G401.6 (cell line): Measurements from ENCODE around the gene HDAC10.
"Not testable (repeated sequence)": the region's sequence is repeated elsewhere in the genome, so short reads cannot be mapped to it uniquely, and the experiment has no call there.

Experiments
- FAIRE-seq: peaks from 2 replicates; lab custom pipeline; 2012; peaks lifted over from hg19 to GRCh38; lab: Jason Lieb, UNC

HDAC10 gene

DNA sequence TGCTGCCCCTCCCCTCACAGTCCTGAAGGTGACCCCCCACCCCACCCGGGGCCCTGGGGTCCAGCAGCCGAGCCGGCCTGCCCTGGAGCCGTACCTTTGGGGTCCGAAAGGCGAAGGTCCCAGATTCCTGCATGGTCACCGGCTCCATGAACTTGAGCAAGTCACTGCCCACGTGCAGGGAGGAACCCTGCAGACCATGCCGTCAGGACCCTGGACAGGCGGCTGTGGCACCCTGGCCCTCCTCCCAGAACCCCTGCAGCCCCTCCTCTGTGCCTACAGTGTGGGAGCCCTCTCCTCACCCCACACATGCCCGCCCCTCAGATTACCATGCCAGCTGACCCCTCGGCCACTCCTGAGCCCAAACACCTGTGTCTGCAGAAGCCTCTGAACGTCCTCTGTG is 33.4 kb upstream of the HDAC10 start:
- no peak for FAIRE-seq

DNA sequence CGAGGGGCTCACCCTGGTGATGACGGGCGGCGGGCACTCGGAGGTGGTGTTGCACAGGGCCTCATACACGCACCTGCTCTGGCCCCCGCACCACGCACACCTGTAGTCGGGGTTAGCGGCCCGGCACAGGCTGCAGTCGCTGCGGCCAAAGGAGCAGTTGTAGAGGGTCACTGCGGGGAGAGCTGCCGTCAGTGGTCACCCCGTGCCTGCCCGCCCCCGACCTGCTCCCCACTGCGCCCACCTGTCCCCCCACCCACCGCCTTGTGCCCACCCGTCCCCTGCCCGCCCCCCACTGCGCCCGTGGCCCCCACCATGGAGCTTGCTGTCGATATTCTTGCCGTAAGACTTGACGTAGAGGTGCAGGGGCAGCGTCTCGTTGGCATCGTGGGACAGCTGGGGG is 32.8 kb upstream of the HDAC10 start:
- FAIRE-seq, result no peak

DNA sequence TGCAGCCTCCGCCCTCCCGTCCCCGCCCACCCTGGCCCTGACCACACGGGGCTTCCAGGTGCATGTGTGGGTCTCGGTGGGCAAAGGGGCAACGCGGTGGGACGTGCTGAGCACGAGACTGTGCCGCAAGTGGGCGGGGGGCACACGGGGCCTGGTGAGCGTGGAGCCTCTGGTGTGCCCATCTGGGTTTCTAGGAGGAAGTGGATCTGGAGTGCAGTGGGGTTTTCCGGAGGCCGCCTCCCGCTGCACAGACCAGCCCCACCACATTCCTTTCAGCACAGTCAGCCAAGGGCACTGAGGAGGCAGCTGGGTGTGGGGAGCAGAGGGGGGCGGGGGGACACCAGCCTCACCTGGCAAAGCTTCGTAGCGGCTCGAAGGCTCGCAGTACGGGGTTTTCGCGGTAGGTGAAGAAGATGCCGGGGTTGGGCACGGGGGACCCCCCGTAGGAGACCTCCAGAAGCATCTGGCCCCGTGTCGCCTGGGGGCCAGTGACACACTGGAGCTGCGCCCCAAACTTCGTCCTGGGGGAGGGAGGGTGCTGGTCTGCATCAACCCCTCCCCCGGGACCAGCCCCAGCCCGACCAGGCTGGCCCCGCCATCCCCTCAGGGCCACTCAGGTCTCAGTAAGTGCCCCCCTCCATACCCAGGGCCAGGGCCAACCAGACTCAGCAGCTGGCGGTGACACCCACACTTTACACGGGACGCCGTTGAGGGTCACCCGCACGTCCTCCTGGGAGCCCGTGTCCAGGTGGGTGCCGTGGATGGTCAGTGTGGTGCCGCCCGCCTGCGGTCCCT is 31.5 kb upstream of the HDAC10 start:
- FAIRE-seq, result no peak

DNA sequence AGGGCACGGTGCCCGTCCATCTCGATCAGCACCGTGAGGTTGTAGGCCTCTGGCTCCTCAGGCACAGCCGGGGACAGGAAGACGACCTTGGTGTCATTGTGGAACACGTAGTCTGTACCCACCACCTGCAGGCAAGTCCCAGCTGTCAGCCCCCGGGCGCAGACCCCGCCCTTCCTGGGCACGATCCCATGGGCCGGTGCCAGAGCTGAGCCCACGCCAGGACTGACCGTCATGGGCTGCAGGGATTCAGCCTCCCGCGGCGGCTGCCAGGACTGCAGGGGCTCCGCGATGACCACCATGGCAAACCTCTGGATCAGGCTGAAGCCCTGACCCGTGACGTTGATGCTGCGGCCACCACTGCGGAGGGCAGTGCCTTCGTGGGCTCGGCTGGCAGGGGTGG is 30.9 kb upstream of the HDAC10 start:
- FAIRE-seq, result no peak

DNA sequence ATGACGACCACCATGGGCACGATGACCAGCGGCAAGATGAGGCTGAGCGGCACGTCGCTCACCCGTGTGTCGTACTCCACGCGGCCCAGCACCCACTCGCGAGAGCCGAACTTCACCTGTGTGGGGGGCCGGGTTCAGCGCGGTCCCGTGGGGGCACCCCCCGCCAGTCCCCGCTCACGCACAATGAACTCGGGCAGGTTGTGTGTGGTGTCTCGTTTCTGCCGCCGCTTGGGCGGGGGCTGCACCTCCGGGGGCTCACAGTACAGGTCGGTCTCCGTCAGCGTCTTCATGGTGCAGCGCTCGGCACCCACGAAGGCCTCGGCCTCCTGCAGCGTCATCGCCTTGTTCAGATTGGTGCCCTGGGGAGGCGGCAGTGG is 30.3 kb upstream of the HDAC10 start:
- no peak for FAIRE-seq

DNA sequence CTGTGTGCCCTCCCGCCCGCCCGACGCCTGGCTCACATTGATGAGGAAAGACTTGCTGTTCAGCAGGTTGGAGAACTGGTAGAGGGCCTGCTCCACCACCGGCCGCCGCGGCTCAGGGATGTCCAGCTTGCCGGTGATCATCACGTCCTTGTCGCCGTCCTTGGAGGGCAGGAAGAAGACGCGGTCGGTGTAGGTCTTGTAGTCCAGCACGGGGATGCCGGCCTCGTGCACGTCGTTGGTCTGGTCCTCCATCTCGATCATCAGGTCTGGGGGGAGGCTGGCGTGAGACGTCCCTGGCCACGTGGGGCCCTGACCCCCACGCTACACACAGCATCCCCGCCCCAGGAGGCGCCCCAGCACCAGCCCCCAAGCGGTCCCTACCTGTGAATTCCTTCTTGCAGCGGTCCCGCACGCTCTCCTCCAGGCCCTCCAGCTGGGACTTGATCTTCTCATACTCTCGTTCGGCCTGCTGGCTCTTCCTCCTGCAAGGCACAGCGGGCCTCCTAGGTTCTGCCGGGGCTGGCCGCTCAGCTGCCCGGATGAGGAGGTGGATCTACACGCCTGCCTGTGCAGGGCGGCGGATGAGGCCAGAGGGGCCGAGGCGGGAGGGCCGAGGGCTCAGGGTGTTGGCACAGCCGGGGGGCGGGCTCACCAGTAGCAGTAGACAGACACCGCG is 29.8 kb upstream of the HDAC10 start:
- FAIRE-seq, result no peak

DNA sequence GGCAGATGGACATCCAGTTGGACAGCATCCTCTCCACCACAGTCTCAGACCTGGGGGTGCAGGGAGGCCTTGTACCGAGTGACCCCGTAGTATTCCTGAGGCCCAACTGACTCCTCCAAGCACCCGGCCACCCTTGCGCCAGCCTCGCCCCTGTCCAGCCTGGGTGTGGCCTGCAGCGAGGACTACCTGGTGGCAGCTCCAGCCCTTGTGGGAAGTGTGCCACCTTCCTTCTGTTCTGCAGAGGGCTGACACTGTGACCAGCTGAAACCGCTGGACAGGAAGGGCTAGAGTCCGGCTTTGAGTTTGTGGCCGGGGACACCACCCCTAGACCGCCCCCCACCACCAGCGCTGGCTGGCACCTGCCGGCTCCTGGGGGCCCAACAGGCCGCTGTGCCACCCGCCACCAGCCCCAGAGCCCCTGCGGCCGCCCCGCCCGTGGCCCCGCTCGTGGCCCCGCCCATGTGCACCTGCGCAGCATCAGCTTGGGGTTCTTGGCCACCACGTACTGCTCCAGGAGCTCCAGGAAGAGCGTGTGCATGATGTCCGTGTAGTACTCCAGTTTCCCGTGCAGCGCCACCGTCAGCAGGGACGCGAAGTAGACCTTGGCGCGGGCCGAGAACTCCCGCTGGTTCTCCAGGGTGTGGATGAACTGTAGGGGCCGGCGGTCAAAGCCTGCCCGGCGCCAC is 29.1 kb upstream of the HDAC10 start:
- no peak for FAIRE-seq

DNA sequence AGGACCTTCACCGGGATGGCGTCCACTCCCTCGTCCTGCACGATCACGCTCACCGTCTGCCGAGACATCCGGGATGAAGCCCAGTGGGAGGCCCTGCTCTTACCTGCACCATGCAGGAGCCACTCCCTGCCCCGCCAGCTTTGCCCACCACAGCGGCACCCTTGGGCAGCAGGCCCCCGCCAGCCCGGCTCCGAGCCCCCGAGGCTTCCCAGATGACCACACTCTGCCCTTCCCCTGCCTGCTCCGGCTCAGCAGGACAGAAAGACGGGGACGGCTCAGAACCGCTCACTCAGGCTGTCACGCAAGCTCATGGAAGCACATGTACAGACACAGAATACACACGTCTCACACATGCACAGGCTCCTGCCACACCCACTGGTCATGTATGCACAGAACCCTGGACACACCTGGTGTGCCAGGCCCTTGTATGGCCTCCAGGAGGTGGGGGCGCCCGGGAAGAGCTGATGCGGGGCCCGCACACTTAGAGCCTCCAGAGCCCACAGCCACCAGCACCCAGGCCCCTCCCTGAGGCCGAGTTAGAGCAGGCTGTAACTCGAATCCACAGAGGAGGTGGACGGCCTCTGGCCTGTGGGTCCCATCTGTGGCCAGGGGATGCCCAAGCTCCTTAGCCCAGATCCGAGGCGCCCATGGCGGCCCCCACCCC is 28.0 kb upstream of the HDAC10 start:
- FAIRE-seq, result no peak

DNA sequence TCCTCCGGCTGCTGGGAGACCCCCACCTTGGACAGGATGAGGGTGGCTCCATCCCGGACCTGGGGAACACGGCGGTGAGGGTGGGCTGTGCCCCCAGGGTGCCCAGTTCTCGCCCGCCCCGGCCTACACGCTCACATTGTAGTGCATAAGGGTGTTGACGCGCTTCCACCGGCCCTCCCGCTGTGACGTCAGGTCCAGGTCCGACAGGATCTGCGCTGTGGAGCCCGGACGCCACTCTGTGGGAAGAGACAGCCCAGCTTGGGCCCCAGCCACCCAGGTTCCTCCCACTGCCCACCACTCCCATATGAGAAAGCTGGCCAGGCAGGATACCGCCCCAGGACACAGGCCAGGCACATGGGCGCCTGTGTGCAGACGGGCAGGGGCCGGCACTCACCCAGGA is 27.4 kb upstream of the HDAC10 start:
- FAIRE-seq, result no peak

DNA sequence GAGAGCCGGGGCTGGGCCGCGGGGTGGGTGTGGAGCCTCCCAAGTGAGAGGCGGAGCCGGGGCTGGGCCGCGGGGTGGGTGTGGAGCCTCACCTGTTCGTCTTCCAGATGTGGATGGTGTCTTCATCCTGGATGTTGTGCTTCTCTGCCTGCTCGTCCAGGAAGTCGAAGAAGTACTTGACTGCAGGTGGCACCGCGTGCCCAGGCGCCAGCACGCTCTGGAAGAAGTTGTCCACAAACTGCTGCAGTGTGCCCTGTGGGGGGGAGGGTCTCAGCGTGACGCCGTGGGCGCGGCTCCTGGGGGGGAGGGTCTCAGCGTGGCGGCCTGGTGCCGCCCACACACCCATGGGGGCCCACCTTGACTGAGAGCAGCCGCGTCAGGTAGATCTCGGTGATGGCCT is 26.7 kb upstream of the HDAC10 start:
- FAIRE-seq, result no peak

DNA sequence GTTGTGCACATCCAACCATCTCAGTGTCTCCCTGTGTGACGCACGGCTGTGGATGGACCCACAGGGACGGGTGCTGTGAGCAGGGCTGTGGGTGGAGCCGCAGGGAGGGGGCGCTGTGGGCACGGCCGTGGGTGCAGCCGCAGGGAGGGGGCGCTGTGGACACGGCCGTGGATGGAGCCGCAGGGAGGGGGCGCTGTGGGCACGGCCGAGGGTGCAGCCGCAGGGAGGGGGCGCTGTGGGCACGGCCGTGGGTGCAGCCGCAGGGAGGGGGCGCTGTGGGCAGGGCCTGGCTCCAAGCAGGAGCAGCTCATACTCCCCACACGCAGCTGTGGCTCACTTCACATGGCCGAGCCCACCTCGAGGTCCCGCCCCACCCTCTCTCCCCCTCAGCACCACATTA is 25.1 kb upstream of the HDAC10 start:
- no peak for FAIRE-seq

DNA sequence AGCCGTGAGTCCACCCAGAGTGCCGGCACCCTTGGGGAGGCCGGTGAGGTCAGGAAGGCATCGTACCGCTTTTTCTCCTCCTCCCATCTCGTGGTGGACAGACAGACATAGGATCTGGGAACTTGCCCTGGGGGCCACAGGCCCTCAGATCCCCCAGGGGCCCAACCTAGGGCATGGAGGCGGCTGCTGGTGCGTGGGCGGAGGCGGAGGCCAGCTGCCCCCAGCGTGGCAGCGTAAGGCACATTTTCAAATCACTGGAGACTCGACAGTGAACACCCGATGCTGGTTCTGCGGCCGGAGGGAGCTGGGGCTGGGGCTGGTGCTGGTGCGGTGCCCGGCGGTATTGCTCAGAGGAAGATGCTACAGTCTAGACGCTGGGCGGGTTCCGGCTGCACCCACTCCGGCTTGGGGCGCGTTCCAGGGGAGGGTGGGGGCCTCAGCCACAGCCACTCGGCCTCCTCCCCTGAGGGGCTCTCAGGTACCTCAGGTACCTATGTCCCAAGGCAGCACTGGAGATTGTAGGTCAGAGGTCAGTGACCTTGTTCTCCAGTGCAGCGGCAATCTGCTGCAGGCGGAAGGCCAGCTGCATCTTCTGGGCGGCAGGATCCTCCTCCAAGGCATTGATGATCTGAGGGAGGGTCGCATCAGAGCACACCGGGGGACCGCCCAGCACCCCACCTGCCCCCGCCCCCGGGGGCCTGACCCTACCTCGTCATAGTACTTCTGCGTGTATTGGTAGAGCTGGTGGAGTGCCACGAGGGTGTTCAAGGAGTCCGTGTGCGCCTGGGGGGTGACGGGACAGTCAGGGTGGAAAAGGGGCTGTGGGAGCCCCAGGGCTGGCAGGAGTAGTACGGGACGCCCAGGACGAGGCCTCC is 24.4 kb upstream of the HDAC10 start:
- no peak for FAIRE-seq

DNA sequence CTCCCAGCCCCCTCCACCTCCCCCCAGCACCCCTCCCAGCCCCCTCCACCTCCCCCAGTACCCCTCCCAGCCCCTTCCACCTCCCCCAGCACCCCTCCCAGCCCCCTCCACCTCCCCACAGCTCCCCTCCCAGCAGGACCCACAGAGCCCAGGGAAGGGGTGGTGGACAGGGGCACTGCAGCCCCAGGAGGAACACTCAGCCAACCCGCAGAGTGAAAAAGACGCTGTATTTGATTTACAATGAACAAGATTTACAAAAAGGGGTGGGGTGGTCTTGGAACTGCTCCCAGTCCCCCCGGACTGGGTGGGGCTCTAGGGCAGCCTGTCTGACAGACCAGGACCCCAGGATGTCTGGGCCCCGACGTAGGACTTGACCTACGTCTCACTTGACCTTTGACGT is 23.7 kb upstream of the HDAC10 start:
- no peak for FAIRE-seq

DNA sequence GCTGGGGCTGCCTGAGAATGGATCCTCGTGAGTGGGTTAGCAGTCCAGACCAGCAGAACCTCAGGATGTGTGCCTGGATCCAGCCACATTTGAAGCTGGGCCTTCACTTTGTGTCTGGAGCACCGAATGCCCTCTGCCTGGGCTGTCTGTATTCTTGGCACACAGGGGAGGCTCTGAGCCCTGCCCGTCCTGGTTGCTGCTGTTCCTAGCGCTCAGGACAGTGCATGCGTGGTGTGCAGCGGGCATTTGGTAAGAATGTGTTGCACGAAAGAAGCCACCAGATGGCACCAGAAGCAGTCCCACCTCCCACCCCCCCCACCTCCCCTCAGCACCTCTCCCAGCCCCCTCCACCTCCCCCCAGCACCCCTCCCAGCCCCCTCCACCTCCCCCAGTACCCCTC is 23.2 kb upstream of the HDAC10 start:
- FAIRE-seq, result no peak

DNA sequence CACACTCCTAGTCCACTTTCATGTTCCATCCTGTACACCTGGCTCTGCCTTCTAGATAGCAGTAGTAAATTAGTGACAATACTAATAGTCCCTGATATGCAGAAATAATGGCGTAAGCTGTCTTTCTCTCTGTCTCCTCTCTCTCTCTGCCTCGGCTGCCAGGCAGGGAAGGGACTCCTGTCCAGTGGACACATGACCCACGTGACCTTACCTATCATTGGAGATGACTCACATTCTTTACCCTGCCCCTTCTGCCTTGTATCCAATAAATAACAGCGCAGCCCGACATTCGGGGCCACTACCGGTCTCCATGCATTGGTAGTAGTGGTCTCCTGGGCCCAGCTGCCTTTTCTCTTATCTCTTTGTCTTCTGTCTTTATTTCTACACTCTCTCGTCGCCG is 22.7 kb upstream of the HDAC10 start:
- FAIRE-seq, result not testable (repeated sequence)

DNA sequence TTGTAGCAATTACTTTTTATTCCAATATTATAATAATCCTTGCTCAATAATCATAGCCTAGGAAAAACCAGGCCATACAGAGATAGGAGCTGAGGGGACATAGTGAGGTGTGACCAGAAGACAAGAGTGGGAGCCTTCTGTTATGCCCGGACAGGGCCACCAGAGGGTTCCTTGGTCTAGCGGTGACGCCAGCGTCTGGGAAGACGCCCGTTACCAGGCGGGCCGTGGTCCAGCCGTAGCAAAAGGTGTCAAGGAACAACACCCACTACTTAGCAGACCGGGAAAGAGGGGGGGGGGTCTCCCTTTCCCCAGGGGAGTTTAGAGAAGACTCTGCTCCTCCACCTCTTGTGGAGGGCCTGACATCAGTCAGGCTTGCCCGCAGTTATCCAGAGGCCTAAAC is 22.3 kb upstream of the HDAC10 start:
- FAIRE-seq, result not testable (repeated sequence)

DNA sequence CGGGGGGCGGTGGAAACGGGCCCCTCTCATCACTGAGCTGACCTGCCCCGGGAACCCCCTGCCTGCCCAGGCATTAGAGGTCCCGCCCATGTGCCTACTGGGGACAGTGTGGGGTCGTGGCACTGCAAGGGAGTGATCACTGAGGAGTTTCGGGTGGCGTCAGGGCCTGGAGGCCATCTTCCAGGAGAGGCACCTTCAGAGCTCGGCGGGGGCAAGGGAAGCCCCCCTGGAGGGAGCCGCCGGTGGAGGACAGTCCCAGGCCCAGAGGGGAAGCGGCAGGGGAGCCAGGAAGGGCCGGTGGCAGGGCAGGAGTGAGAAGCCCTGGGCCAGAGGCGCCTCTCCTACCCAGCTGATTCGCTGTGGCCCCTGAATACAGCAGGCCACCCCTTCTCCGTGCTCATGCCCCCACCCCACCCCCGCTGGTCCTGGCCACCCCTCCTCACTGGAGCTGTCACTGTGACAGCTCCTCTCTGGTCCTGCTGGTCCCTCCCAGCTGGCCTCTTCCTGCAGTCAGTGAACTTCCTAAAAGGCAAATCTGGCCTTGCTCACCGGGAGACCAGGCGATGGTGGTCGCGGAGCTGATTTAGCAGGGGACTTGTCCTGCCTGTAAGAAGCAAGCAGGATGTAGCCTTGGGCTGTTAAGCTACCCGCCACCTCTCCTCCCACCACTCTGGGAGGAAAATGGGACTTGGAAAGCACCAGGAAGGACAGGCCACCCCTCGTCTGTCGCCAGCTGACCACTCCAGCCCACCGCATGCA is 21.2 kb upstream of the HDAC10 start:
- no peak for FAIRE-seq

DNA sequence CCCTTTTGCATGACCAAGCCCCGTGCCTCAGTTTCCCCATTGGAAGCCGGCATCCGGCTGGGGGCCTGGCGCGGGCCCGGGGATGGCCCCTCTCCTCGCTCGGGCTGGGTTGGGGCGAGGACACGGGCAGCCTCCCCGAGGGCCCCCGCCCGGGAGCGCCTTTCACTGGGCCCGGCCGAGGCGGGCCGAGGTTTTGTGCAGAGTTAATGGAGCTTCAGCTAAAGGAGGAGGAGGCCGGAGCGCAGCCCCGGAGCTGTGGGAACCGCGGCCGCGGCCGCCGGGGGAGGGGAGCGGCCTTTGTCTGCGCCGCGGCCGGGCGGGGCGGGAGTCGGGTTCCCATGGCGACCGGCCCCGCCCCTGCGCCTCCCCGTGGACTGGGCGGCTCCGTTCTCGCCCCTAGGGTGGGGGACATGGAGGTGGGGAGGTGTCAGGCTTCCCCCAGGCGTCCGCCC is 20.5 kb upstream of the HDAC10 start:
- no peak for FAIRE-seq

DNA sequence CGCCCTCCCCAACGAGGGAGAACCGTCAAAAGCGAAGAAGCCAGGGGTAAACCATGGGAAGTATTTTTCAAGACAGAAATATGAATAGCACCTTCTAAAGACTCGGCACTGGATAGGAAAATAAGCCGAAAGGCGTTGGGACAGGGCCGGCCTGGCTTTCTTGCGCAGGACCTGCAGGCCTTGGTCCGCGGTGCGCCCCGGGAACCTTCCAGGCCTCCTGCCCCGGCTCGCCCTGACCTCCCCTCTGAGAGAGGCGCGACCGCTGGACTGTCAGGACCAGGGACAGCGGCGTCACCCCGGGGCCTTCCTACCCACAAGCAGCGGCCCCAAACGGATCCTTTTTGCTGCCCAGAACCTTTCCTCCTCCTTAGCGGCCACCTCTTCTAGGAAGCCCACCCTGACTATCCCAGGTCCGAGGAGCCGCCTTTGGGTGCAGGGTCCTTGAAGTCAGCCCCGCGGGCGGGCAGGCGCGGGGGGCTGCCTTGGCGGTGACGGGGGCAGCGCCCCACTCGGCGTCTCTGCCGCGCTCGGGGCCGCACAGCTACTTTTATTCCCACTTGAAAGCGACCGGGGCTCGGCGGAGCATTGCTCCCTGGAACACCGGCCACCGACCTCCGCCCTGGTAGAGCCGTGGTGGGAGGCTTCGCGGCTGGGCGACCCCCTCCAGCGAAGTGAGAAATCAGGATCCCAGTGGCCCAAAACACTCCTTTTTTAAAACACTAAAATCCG is 19.8 kb upstream of the HDAC10 start:
- no peak for FAIRE-seq

DNA sequence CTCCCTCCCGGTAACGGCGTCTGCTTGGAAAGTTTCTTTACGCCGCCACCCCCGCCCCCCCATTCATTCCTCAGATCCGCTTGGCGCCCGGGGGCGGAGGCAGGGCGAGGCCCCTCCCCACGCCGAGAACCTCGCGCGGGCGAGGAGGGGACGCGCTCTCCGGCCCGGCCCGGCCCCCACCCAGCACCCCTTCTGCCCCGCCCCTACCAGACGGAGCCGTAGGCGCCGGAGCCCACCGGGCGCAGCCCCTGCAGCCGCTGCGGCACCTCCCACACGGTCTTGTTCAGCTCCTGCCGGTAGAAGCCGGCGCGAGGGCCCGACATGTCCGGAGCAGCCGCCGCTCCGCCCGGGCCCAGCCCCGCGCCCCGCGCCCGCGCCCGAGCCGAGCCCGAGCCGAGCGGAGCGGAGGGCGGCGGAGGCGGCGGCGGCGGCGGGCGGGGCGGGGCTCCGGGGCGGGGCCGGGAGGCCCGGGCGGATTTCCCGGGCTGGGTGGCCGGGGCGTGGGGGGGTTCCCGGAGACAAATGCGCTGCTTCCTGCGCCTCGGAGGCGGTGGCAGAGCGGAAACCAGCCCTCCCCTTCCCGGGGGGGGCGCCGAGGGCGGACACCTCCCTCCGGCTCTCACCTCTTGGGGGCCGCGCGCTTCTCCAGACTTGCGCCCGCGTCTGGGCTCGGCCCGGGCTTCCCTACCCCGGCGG is 19.1 kb upstream of the HDAC10 start, which contains the start of gene MAPK11:
Gene MAPK11, minus strand, starts transcription at position 411 of the 696 bp plus-strand sequence. Its CDS starts 88 bp downstream, at position 323.
- no peak for FAIRE-seq
